ENCODE data around the gene FOXO6.

GRCh38 chr1:41390166-41390565 is 28.9 kb downstream of the FOXO6 start:
- TF ChIP-seq CTCF (optimal IDR thresholded peaks at IDR 0.05 in 1 of 3, IDR thresholded peaks at IDR 0.05 in 1 of 3, conservative IDR thresholded peaks at IDR 0.05 in 1 of 3; ENCODE audit: extremely low read depth in 1 of 3, insufficient read depth in 2 of 3, low read length in 3 of 3), result no peak
- no peak for TF ChIP-seq EZH2 (IDR thresholded peaks at IDR 0.05; ENCODE audit: low read length)
